Adipocyte (in vitro differentiated cells): ENCODE measurements around the gene TEAD1.
"Not testable (repeated sequence)": the region's sequence is repeated elsewhere in the genome, so short reads cannot be mapped to it uniquely, and the experiment has no call there.

ENCODE experiments used
- DNase-seq: peaks from one replicate; pipeline ENCODE4 v3.0.0-alpha.2; 2015; ENCODE audit warnings: low read depth
- H3K27me3 ChIP-seq: replicated peaks from 2 replicates; pipeline ENCODE4 v1.7.0; 2013; ENCODE audit warnings: mild to moderate bottlenecking, low read length, moderate library complexity; ENCODE audit not compliant: control insufficient read depth, insufficient read depth
- H3K36me3 ChIP-seq: 2 replicates; pipeline ENCODE4 v1.7.0; 2013; ENCODE audit warnings: low read length, mild to moderate bottlenecking, moderate library complexity; ENCODE audit not compliant: control insufficient read depth, insufficient read depth, severe bottlenecking
- H3K4me1 ChIP-seq: 2 replicates; pipeline ENCODE4 v1.7.0; 2013; ENCODE audit warnings: mild to moderate bottlenecking, low read length, moderate library complexity; ENCODE audit not compliant: control insufficient read depth, insufficient read depth
- H3K4me3 ChIP-seq: 2 replicates; pipeline ENCODE4 v1.7.0; 2013; ENCODE audit warnings: mild to moderate bottlenecking, low read length, moderate library complexity
- H3K9ac ChIP-seq: 2 replicates; pipeline ENCODE4 v1.7.0; 2013; ENCODE audit warnings: mild to moderate bottlenecking, low read length, moderate library complexity
- H3K9me3 ChIP-seq: 2 replicates; pipeline ENCODE4 v1.7.0; 2013; ENCODE audit warnings: mild to moderate bottlenecking, low read length, moderate library complexity; ENCODE audit not compliant: control insufficient read depth

Gene TEAD1

DNA sequence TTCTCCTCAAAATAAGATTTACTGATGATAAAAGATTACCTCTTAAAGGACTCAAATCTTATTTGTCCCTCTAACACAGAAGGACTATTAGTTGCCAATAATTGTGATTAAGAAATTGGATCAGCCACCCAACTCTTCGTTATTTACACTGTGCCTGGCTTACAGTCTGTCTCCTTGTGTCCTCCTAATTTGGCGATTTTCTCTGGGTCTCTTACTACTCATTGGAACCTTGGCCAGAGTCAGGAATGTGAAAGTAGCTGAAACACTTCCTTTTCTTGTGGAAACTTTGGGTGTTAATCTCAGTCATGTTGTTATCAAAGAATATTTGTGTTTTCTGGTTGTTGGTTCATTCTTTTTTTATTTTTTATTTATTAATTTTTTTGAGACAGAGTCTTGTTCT, 83.2 kb downstream of the TEAD1 start:
- Histone ChIP-seq H3K4me1 (peaks cover 6% of the 10 kb centered on the region), H3K9me3 (no peaks in the 10 kb centered on the region), H3K36me3 (peaks cover 2% of the 10 kb centered on the region), H3K4me3 (no peak overlapping the region), H3K27me3 (no peaks in the 10 kb centered on the region), H3K9ac (no peak overlapping the region)
- DNase-seq, result no peak

DNA sequence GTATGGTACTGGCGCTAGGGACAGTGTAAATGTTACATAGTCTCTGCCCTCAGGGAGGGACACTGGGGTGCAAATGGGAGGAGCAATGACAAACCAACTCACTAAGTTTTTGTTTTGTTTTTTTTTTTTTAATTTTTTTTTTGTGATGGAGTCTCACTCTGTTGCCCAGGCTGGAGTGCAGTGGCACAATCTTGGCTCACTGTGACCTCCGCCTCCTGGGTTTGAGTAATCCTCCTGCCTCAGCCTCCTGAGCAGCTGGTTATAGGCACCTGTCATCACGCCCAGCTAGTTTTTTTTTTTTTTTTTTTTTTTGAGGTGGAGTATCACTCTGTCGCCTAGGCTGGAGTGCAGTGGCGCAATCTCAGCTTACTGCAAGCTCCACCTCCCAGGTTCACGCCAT, 83.9 kb downstream of the TEAD1 start:
- H3K27me3 ChIP-seq, H3K4me3 ChIP-seq, H3K9me3 ChIP-seq, H3K36me3 ChIP-seq, H3K4me1 ChIP-seq, DNase-seq, H3K9ac ChIP-seq: not testable (repeated sequence)

DNA sequence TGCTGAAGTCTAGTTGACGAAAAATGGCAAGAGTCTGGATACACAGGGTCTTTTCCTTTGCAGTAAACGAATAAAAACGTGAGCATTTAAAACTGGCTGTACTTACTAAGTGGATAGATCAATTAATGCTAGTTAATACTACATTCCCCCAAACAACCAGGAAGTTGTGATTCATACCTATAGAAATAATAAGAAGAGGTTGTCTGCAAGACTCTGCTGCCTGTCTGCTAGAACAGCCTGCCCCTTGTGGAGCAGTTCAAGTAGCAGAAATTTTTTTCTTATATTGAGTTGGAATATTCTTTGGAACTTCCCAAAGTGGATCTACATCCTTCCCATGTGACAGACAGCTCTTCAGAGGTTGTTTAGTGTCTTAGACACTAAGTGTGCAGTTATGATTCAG, 86.8 kb downstream of the TEAD1 start:
- Histone ChIP-seq H3K36me3 (peaks cover 20% of the 10 kb centered on the region), H3K4me1 (peaks cover 6% of the 10 kb centered on the region), H3K9ac (no peak overlapping the region), H3K9me3 (no peaks in the 10 kb centered on the region), H3K27me3 (no peaks in the 10 kb centered on the region), H3K4me3 (no peak overlapping the region)
- DNase-seq, result no peak

DNA sequence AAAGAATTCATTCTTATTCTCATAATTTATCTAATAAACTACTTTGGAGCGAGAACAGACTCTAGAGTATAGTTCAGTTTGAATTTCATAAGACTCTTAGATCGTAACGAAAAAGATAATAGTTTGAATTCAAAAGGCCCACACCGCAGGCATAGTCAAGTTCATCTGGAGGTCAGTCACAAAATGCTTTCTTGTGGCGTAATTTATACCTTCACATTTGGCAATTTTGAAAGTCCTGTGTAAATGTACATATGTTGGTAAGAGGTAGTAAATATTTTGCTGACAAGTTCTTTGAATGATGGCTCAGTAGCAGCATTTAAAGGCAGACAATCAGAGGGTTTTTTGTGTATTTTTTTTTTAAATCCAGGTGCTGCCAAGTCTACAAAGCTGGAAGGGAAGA, 88.1 kb downstream of the TEAD1 start:
- peaks cover 23% of the 10 kb centered on the region for H3K36me3 ChIP-seq
- no peaks in the 10 kb centered on the region for H3K9me3 ChIP-seq

DNA sequence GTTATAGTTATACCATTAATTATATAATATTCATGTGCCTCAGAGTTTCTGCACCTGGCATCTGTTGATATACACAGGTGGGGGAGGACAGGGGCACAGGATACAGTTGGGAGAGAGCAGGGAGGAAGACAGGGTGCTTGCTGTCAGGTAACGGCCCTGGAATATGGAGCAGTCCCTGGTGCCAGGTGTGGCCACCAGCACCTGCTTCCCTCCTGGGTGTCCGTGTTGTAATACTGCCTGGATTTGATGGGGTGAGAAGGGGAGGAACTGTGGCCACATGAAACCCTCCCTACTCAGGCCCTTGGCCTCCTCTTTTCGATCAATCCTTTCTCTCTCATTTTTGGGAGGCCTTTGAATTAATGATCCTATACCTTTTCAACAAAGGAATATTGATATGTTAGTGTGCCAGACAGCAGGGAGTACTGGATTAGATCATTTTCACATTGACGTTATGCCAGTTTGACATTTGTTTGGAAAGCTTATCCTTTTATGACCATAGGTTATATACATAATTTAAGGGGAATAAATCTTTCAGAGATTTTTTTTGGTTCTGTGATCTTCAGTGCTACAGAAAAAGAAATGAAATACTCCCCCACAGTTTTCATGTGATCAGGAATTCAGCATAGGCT, 88.6 kb downstream of the TEAD1 start:
- H3K9me3 ChIP-seq, result no peaks in the 10 kb centered on the region
- peaks cover 15% of the 10 kb centered on the region for H3K4me1 ChIP-seq
- H3K4me3 ChIP-seq, result no peak overlapping the region
- H3K27me3 ChIP-seq, result no peaks in the 10 kb centered on the region
- peaks cover 23% of the 10 kb centered on the region for H3K36me3 ChIP-seq
- DNase-seq, result no peak
- no peak overlapping the region for H3K9ac ChIP-seq

More for the DNA sequence above, 88.1 kb downstream of the TEAD1 start:
- H3K4me1 ChIP-seq, result peaks cover 11% of the 10 kb centered on the region
- no peak overlapping the region for H3K4me3 ChIP-seq
- DNase-seq, result no peak
- no peaks in the 10 kb centered on the region for H3K27me3 ChIP-seq
- H3K9ac ChIP-seq, result no peak overlapping the region

DNA sequence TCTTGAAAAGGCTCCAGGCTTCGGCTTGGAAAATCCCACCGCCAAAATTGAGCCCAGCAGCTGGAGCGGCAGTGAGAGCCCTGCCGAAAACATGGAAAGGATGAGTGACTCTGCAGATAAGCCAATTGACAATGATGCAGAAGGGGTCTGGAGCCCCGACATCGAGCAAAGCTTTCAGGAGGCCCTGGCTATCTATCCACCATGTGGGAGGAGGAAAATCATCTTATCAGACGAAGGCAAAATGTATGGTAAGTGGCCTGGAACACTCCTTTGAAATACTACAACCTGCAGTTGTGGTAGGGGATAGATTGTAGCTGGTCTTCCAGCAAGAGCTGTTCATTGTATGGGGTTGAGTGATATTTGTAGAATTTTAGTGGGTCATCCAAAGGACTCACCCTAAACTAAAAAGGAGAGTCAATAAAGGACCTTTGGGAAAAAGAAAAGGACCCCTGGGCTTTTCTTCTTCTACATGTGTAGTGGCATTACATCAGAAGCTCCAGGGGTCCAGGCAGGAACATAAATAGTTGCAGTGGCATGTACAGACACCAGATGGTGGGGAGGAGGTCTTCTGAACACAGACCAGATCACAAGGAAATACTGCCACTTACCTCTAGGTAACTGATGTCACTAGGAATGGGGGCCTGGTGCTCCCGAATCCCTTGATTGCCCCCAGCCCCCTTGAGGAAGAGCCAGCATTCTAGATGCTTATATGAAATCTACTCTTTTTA, 90.1 kb downstream of the TEAD1 start:
- Histone ChIP-seq H3K27me3 (no peaks in the 10 kb centered on the region), H3K36me3 (peaks cover 23% of the 10 kb centered on the region), H3K4me1 (peaks cover 31% of the 10 kb centered on the region), H3K4me3 (no peak overlapping the region), H3K9ac (no peak overlapping the region), H3K9me3 (no peaks in the 10 kb centered on the region)
- no peak for DNase-seq

DNA sequence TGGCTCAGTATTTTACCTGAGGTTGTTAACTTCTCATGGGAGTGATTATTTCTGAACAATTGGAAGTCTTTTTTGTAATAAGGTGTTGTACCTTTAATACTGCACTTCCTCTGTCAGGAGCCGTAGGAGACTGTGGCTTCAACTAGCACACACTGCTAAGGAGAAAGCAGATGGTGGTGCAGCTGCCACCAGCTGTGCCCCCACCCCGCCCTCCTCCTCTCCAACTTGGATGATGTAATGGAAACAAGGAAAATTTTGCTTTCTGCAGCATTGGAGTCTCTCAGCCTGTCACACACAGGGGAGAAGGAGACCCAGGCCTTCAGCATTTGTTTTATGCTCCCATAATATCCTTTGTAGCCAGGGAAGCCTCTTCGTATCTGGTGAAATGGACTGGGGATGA, 91.2 kb downstream of the TEAD1 start:
- Histone ChIP-seq H3K36me3 (peaks cover 23% of the 10 kb centered on the region), H3K4me3 (no peak overlapping the region), H3K9me3 (no peaks in the 10 kb centered on the region), H3K9ac (no peak overlapping the region), H3K27me3 (no peaks in the 10 kb centered on the region), H3K4me1 (peaks cover 41% of the 10 kb centered on the region)
- DNase-seq, result peak; percentile 59

DNA sequence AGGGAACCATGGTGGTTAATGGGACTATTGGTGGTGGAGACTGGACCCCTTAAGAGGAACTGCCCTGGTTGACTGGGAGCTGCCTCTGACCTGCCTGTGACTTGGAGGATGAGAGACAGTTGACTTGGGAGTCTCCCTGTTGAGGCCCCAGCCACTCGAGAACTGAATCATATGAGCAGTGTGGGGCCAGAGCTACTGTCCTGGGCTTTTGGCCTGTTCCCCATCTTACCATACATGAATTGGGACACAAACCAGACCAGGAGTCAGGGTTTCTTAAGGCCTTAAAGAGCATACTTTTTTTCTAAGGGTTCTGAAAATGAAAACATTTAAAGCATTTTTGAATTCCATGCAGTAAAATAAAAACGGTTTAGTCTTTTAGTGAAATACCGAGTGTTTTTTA, 92.8 kb downstream of the TEAD1 start:
- DNase-seq, result peak; percentile 45
- Histone ChIP-seq H3K4me1 (peaks cover 57% of the 10 kb centered on the region), H3K4me3 (no peak overlapping the region), H3K9ac (no peak overlapping the region), H3K9me3 (no peaks in the 10 kb centered on the region), H3K36me3 (peaks cover 23% of the 10 kb centered on the region), H3K27me3 (no peaks in the 10 kb centered on the region)

DNA sequence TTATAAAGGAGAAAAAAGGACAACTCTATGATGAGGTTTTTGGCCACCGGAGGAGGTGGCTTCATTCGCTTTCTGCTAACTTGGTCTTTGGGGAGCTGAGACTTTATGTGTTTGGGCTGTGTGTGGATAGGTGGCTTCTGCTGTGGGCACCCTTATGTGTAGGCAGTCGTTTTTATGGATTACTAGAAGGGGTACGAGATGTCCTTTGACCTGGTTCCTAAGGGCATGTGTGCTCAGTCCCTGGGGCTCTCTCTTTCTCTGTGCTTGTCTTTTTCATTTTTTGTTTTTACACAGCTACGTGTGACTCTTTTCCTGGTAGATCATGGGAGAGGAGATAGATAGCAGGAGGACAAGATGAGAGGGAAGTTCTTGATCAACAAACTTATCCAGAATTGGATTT, 93.4 kb downstream of the TEAD1 start:
- Histone ChIP-seq H3K36me3 (peaks cover 23% of the 10 kb centered on the region), H3K27me3 (no peaks in the 10 kb centered on the region), H3K4me1 (peaks cover 61% of the 10 kb centered on the region), H3K9ac (no peak overlapping the region), H3K4me3 (no peak overlapping the region), H3K9me3 (no peaks in the 10 kb centered on the region)
- DNase-seq, result no peak

DNA sequence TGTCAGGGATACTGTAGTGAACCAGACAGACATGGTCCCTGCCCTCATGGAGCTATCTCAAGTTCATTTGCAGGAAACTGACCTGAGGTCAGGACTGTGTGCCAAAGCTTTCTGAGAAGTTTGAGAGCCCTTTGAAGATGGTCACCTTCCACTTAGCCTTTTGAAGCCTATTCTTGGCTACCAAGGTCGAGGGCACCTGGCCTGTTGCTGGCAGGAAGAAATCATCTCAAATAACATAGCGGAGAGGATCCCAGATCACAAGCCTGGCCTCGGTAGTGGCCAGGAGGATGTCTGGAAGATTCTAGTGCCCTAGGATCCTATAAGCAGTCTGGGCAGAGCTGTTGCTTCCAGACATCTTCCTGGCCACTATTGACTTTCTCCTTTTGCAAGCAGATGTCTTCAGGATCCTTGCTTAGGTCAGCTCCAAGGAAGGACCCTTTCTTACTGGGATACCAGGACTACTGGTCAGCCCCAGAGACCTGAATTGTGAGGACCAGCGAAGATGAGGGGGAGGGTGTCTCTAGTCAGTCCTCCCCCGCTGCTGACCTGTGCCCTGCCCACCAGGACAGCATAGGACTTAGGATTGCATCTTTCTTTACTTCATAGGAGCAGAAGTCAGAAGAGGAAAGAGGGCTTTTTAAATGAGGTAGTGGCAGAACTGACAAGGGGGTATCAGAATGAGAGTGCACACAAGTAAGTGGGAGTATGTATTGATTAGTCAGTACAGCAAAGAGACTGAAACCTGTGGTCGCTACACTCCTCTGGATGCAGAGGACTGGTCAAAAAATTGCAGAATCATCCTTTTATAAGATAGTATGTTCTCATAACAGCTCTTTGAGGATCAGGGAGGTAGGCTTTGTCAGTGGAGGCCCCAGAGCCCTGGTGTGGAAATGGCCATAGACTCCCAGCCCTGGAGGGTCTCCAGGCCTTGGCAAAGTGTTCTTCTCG, 94.8 kb downstream of the TEAD1 start:
- Histone ChIP-seq H3K36me3 (peaks cover 23% of the 10 kb centered on the region), H3K27me3 (no peaks in the 10 kb centered on the region), H3K4me1 (peaks cover 66% of the 10 kb centered on the region)

DNA sequence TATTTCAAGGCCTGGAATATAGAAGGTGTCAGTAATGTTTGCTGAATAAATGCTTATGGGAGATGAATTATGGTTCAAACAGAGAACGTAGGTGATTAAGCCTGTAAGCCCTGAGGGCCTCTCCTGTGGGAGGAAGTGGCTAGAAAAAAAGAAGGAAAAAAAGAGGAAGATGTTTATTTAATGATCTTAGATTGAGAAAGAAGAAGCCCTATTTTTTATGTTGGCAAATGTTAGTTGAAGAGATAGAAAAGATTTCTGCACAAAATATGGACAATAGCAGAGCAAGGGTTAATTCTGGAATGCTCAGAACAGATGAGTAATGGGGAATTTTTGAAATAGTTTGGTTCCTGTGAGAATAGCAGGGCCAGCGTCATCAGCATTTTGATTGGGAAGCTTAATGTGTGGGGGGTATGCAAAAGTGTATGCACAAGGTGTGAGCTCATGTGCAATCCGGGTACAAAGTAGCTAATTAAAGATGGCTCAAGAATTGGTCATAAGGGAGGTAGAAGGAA, 95.7 kb downstream of the TEAD1 start:
- peaks cover 66% of the 10 kb centered on the region for H3K4me1 ChIP-seq
- no peaks in the 10 kb centered on the region for H3K9me3 ChIP-seq
- no peaks in the 10 kb centered on the region for H3K27me3 ChIP-seq
- H3K4me3 ChIP-seq, result peak overlapping the region; percentile 10
- DNase-seq, result peak; percentile 71
- peaks cover 15% of the 10 kb centered on the region for H3K36me3 ChIP-seq
- H3K9ac ChIP-seq, result peak overlapping the region; percentile 7

More for the DNA sequence above, 94.8 kb downstream of the TEAD1 start:
- DNase-seq, result no peak
- Histone ChIP-seq H3K9ac (peak overlapping the region; percentile 7), H3K4me3 (peak overlapping the region; percentile 10), H3K9me3 (no peaks in the 10 kb centered on the region)
